GM18951 (cell line): ENCODE measurements around the gene EIF4E2.

ENCODE experiments used
- POLR2A ChIP-seq: IDR thresholded peaks from 4 replicates; pipeline ENCODE4 v1.6.1; 2011; ENCODE audit warnings: mild to moderate bottlenecking; ENCODE audit not compliant: insufficient read length, insufficient read depth; ENCODE audit errors: extremely low read depth
- in situ Hi-C: fragments of 300-500 bp; cut with MboI; formaldehyde crosslinking; loops from one replicate; pipeline ENCODE4 v1.12.0; 2022; ENCODE audit warnings: low sequenced_read_pairs, mixed read lengths, inconsistent platforms; ENCODE audit not compliant: unreplicated experiment

Gene EIF4E2

GRCh38 chr2:232615339-232615738 lies 64.8 kb downstream of the EIF4E2 start:
- TF ChIP-seq POLR2A, result no peak
- in situ Hi-C loops, result loop anchor here (25.0 kb wide), 1 partner anchor 422 kb away; the partner anchor contains the start of gene NEU2
